Astrocyte of the hippocampus (primary cell): ENCODE measurements around the gene BAIAP2.
A peak's percentile ranks its signal among the peaks of the same experiment; 100 is the strongest.

ENCODE experiments used
- DNase-seq: peaks from one replicate; pipeline ENCODE4 v3.0.0; 2011; ENCODE audit warnings: low read depth, low spot score

The BAIAP2 gene

GRCh38 chr17:81052199-81052997 lies 17.4 kb downstream of the BAIAP2 start:
- no peak for DNase-seq

DNA sequence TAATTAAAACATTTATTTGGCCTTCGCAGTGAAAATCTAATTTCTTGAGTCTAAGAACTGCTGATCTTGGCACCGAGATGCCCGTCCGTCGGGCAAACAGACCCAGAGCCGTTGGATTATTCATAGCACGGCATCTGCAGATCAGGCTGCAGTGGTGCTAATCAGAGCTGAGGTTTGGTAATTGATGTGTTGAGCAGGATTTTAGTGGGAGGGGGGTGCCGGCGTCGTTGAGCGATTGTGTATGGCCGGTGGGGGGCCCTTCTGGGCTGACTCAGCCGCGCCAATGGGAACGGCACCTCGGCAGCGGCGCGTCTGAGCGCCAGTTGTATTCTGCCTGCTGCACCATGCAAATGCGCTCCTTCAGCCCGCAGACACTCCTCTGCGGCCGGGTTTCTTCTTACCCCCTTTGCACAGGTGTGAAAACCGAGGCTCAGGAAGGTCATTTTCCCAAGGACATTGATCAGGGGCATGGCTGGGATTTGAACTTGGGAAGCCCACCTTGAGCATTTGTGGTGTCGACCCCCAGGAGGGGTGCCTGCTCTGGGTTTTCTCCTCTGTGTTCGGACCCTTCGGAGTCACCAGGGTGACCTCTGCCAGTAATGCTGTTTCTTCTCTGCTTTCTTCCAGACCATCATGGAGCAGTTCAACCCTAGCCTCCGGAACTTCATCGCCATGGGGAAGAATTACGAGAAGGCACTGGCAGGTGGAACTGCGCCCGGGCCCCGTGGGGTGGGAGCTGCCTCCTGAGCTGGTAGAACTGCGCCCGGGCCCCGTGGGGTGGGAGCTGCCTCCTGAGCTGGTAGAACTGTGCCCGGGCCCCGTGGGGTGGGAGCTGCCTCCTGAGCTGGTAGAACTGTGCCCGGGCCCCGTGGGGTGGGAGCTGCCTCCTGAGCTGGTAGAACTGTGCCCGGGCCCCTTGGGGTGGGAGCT lies 18.4 kb downstream of the BAIAP2 start:
- DNase-seq = peak; percentile 84

GRCh38 chr17:81054308-81054707 lies 19.4 kb downstream of the BAIAP2 start:
- DNase-seq = no peak

DNA sequence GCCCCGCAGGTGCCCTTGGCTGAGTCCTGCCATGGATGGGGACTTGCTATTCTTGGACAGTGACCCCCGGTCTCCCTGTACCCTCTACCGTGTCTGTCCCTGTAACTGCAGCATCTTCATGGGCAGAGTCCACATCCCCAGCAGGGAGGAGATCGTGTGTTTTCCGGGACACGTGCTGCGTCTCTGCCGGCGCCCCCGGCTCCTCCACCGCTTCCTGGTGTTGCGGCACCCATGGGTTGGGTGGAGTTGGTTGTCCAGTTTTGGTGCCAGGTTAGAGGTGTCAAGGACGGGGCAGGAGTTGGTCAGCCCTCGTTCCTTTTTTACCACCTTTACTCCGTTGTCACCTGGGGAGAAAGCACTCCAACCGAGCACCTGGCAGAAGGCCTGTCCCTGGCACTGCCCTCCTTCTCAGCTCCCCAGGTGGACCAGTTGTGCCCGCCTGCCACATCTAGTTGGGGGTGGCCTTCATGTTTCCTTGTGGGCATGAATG lies 20.0 kb downstream of the BAIAP2 start:
- no peak for DNase-seq

DNA sequence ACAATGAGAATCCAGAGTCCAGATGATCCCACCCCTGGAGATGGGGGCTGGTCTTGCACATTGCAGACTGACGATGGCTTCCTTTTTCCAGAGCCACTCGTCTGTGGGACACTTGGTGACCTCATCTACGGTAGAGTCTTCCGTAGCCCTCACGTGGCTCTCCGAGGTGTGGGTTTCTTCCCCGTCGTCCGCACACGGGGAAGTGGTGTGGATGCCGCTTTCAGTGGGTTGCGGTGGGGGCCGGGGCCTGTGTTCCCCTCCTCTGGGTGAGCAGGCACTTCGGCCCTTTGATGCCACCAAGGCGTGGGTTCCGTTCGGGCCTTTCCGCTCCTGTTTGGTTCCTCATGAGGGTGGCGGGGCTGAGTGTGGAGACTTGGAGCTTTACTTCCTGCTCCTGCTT lies 21.4 kb downstream of the BAIAP2 start:
- no peak for DNase-seq

- peak; percentile 73 for DNase-seq
Observed at GRCh38 chr17:81057079-81057730, 22.3 kb downstream of the BAIAP2 start.

GRCh38 chr17:81057777-81058176 lies 22.8 kb downstream of the BAIAP2 start:
- DNase-seq = no peak

GRCh38 chr17:81058263-81058871 lies 23.4 kb downstream of the BAIAP2 start:
- DNase-seq = no peak

GRCh38 chr17:81059026-81059425 lies 24.1 kb downstream of the BAIAP2 start:
- DNase-seq = no peak

DNA sequence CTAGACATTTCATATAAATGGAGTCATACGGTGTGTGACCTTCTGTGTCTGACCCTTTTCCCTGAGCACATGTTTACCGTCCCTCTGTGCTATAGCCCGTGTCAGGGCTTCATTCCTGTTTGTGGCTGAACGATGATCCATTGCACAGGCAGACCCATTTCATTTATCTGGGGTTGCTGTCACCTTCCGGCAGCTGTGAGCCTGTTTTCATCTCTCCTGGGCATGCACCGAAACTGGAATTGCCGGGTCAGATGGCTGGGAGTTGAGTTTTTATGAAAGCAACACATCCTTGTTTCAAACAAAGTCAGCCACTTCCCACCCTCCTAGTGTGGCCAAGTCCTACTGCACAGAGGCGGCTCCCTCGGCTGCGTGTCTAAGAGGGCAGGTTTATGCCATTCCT lies 25.5 kb downstream of the BAIAP2 start:
- no peak for DNase-seq

DNA sequence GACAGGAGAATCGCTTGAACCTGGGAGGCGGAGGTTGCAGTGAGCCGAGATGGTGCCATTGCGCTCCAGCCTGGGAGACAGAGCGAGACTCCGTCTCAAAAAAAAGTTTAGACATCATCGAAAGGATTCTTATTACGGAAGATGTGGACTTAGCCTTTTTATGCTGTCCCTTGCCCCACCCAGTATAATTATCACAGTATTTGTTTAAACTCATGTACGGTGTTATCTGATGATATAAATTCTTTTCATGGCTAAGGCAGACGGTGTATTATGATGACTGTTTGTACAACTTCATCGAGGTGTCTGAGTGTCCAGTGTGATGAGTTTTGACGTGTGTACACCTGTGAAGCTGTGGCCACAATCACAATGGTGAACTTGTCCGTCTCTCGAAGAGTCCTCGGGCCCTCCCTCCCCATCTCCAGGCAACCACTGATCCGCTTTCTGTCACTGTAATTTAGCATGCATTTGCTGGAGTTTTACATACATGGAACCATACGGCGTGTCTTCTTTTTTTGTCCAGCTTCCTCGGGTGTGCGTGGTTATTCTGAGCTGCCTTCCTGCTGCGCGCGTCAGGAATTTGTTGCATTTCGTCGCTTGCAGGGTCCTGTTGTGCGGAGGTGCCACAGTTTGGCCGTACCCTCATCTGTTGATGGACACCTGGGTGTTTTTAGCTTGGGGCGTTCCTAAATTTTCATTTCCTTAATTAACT lies 26.2 kb downstream of the BAIAP2 start:
- DNase-seq = no peak

- DNase-seq = no peak
Observed at GRCh38 chr17:81062014-81062780, 27.2 kb downstream of the BAIAP2 start.

GRCh38 chr17:81063106-81064093 lies 28.4 kb downstream of the BAIAP2 start:
- no peak for DNase-seq

- peak; percentile 85 for DNase-seq
Observed at GRCh38 chr17:81064678-81065475, 29.9 kb downstream of the BAIAP2 start.

DNA sequence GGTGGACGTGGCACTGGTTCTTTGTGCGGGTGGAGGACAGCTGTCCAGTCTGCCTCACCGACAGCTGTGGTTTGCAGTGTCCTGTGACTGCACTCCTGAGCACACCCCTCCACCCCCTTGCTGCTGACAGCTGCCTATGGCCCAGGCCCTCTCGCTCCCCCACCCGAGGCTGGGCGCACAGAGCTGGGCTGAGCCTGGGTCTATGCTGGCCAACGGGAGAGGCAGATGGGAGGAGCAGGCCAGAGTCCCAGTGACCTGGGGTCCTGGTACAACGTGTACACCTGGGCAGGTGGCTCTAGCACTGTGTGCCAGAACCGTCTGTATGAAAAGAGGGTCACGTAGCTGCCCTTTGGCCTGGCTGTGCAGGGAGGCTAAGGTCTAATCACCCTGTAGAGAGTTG lies 30.5 kb downstream of the BAIAP2 start:
- no peak for DNase-seq

GRCh38 chr17:81066072-81066471 lies 31.1 kb downstream of the BAIAP2 start:
- peak; percentile 39 for DNase-seq

GRCh38 chr17:81066771-81067315 lies 31.9 kb downstream of the BAIAP2 start:
- DNase-seq = no peak

GRCh38 chr17:81067391-81067811 lies 32.5 kb downstream of the BAIAP2 start:
- DNase-seq = peak; percentile 82
